Sigmoid colon (tissue), 7 donors: ENCODE measurements around the gene ATP5ME. TPM values are rescaled to one million over a fixed set of nuclear protein-coding genes. Genes with fewer than 3 reads are reported as not detected.
A peak's percentile ranks its signal among the peaks of the same experiment; 100 is the strongest.

ENCODE experiments used
- DNase-seq: peaks from one replicate; pipeline ENCODE4 v3.0.0-alpha.2; 2019
- H3K27ac ChIP-seq, 4 donors: fragments of 200-600 bp; sonication (generic); one replicate each; pipeline ENCODE4 v1.5.1; 2016 to 2019; ENCODE audit warnings: mild to moderate bottlenecking in 1 of 4
- H3K27me3 ChIP-seq, 3 donors: fragments of 200-600 bp; sonication (generic); one replicate each; pipeline ENCODE4 v1.5.1; 2019; ENCODE audit warnings: mild to moderate bottlenecking in 1 of 3
- H3K36me3 ChIP-seq, 4 donors: fragments of 200-600 bp; sonication (generic); one replicate each; pipeline ENCODE4 v1.5.1; 2016 to 2019
- H3K4me1 ChIP-seq, 4 donors: fragments of 200-600 bp; sonication (generic); one replicate each; pipeline ENCODE4 v1.5.1; 2017 to 2019
- H3K4me3 ChIP-seq, 4 donors: fragments of 200-600 bp; sonication (generic); one replicate each; pipeline ENCODE4 v1.5.1; 2017 to 2019; ENCODE audit warnings: mild to moderate bottlenecking in 2 of 4, moderate library complexity in 1 of 4
- H3K9me3 ChIP-seq, 4 donors: fragments of 200-600 bp in 3 of 4; sonication (generic) in 3 of 4; one replicate each; pipeline versions ENCODE4 v1.5.1 to v1.6.1; 2013 to 2019
- EP300 ChIP-seq, 4 donors: sonication (generic); formaldehyde crosslinking; IDR thresholded peaks; one replicate each; pipeline ENCODE4 v1.6.1; 2017; ENCODE audit warnings: antibody characterized with exemption in 4 of 4
- POLR2A ChIP-seq, 2 donors: fragments of 450-650 bp; IDR thresholded peaks; one replicate each; pipeline ENCODE4 v1.6.1; 2016; ENCODE audit warnings: antibody characterized with exemption in 2 of 2, mild to moderate bottlenecking in 2 of 2, moderate library complexity in 2 of 2
- POLR2AphosphoS5 ChIP-seq, 4 donors: sonication (generic); formaldehyde crosslinking; IDR thresholded peaks; one replicate each; pipeline ENCODE4 v1.6.1; 2017; ENCODE audit warnings: antibody characterized with exemption in 4 of 4
- WGBS, 2 donors: extraction: QIAGEN DNeasy Blood & Tissue Kit; methylation state at CpG; one replicate each; pipeline ENCODE4 v1.1.7; 2013; 5-methylcytosine and 5-hydroxymethylcytosine counted together
- intact Hi-C: fragments of 100-400 bp; cut with DNase I; formaldehyde crosslinking; loops from one replicate; pipeline ENCODE4 v1.15.1; 2023
- polyA plus RNA-seq, 3 donors: library from polyadenylated mRNA; stranded (reverse); fragments of 200-250 nt; gene quantifications; one replicate each; pipeline ENCODE4 v1.2.3, GENCODE V29; 2013
- total RNA-seq, 4 donors: library from RNA; depleted of rRNA; stranded (reverse); fragments of >200 nt; gene quantifications; one replicate each; pipeline ENCODE4 v1.1.0, GENCODE V29; 2016
- TF ChIP-seq, protein P1 (sequence below), 4 experiments: fragments of 450-650 bp in 3 of 4; fragments of 200-600 bp in 1 of 4; IDR thresholded peaks; one replicate each; pipeline ENCODE4 v1.5.1; 2016 to 2019; ENCODE audit warnings: antibody characterized with exemption in 4 of 4, mild to moderate bottlenecking in 3 of 4, moderate library complexity in 2 of 4
- donor health status: healthy with polysubstance abuse.
- donor health status: Bipolar disorder and iron deficiency.
- donor health status: healthy.

The ATP5ME gene
- total and polyA plus RNA-seq, 7 donors: 104 to 1,302 (median 244) TPM

DNA sequence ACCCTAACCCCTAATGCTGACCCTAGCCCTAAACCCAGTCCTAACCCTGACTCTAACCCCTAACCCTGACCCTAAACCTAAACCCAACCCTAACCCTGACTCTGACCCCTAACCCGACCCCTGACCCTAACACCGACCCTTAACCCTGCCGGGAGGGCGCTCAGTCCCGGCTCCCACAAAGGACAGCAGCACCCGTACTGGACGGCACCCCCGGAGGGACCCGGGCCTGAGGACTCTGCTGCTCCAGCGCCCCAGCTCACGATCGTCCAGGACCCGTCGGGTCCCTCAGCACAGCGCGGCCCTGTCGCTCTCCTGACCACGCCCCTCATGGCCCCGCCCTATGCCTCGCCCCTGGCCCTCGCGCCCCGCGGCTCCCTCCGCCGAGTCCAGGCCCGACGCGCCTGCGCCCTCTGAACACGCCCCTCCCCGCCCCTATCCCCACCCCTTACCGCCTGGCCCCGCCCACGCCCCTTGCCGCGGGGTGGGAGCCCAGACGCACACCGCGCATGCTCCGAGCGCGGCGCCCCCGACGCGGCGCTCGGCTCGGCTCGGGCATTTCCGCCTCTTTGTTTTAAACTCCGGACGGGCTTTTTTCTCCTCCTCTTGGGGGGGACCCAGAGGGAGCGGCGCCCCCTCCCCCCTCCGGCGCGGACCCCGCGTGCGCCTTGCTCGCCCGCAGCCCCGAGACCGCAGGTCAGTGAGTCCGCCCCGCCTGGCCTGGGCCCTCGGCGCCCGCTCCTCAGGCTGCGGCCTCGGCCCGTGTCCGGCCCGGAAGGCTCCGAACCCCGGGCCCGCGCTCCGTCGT lies 31.4 kb upstream of the ATP5ME start, which contains the start of gene PCGF3:
Gene PCGF3, plus strand, starts transcription at position 555 of the 805 bp plus-strand sequence. CDS start 27,849 bp downstream, outside the sequence.
- Histone ChIP-seq H3K4me1 (peaks cover 0 to 35% (median 30%) of the 10 kb centered on the region in 4 donors), H3K4me3 (peak within 1 kb of the TSS; percentile 75 to 98 (median 89)), H3K27ac (peak within 1 kb of the TSS; percentile 74 to 86 (median 82)), H3K9me3 (no peaks in the 10 kb centered on the region), H3K36me3 (no peaks in the 10 kb centered on the region), H3K27me3 (no peaks in the 10 kb centered on the region)
- intact Hi-C loops: loop anchor here (2.0 kb wide), 1 partner anchor 31 kb away; the partner anchor contains the start of genes ATP5ME and MYL5
- TF ChIP-seq POLR2AphosphoS5 (IDR thresholded peaks at IDR 0.05) (peak; percentile 74 to 90 (median 82)), POLR2A (IDR thresholded peaks at IDR 0.05) (no peak), EP300 (IDR thresholded peaks at IDR 0.05) (no peak)
- TF ChIP-seq, protein P1, sequence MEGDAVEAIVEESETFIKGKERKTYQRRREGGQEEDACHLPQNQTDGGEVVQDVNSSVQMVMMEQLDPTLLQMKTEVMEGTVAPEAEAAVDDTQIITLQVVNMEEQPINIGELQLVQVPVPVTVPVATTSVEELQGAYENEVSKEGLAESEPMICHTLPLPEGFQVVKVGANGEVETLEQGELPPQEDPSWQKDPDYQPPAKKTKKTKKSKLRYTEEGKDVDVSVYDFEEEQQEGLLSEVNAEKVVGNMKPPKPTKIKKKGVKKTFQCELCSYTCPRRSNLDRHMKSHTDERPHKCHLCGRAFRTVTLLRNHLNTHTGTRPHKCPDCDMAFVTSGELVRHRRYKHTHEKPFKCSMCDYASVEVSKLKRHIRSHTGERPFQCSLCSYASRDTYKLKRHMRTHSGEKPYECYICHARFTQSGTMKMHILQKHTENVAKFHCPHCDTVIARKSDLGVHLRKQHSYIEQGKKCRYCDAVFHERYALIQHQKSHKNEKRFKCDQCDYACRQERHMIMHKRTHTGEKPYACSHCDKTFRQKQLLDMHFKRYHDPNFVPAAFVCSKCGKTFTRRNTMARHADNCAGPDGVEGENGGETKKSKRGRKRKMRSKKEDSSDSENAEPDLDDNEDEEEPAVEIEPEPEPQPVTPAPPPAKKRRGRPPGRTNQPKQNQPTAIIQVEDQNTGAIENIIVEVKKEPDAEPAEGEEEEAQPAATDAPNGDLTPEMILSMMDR (IDR thresholded peaks at IDR 0.05): no peak
- WGBS, 2 donors: 1 to 2% methylated on average over 82 of the region's 82 CpGs
- peak; percentile 99 for DNase-seq

DNA sequence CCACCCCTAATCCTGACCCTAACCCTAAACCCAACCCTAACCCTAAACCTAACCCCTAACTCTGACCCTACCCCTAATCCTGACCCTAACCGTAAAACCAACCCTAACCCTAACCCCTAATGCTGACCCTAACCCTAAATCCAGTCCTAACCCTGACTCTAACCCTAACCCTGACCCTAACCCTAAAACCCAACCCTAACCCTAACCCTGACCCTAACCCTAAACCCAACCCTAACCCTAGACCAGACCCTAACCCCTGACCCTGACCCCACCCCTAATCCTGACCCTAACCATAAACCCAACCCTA lies 30.8 kb upstream of the ATP5ME start:
- DNase-seq: no peak
- peak overlapping the region; percentile 75 to 98 (median 89) for H3K4me3 ChIP-seq
- H3K36me3 ChIP-seq: no peaks in the 10 kb centered on the region
- H3K27me3 ChIP-seq: no peaks in the 10 kb centered on the region
- H3K4me1 ChIP-seq: peaks cover 0 to 35% (median 30%) of the 10 kb centered on the region in 4 donors
- intact Hi-C loops: loop anchor here (2.0 kb wide), 1 partner anchor 30 kb away; the partner anchor contains the start of genes ATP5ME and MYL5
- TF ChIP-seq, protein P1 (IDR thresholded peaks at IDR 0.05): no peak
- TF ChIP-seq EP300 (IDR thresholded peaks at IDR 0.05) (no peak), POLR2A (IDR thresholded peaks at IDR 0.05) (no peak), POLR2AphosphoS5 (IDR thresholded peaks at IDR 0.05) (no peak)
- 94 to 97% methylated on average over 1 of the region's 1 CpG for WGBS, 2 donors
- no peaks in the 10 kb centered on the region for H3K9me3 ChIP-seq
- H3K27ac ChIP-seq: peak overlapping the region; percentile 38 to 86 (median 79)

DNA sequence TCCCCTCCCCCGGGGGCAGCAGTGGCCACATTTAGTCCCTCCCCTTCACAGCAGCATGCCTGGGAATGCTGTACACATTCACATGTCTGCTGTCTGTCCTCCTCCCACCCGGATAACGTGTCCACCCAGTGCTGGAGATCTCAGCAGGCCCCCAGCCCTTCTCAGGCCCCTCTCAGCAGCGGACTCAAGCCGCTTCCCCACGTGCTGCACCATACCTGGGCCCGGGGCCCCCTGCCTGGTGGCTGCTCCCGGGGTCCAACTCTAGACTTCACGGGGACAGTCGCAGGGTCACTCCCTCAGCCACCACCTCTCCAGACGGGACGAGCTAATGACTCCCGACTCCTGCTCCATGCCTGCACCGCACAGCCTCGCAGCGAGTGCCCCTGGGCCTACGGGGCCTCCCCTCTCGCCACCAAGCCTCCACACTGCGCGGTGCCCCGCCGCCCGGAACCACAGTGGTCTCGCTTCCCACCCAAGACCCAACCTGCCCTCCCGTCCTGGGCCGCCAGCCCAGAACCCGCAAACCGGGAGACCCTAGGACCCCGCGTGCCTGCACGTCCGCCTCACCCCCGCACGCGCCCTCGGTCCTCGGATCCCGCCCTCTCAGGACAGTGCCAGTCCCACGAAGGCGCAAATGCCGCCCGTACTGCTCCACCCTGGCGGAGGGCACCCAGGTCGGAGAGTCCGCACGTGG lies 30.3 kb upstream of the ATP5ME start:
- Histone ChIP-seq H3K4me3 (no peak overlapping the region), H3K27ac (no peak overlapping the region), H3K4me1 (peaks cover 0 to 33% (median 29%) of the 10 kb centered on the region in 4 donors), H3K36me3 (no peaks in the 10 kb centered on the region), H3K27me3 (no peaks in the 10 kb centered on the region), H3K9me3 (no peaks in the 10 kb centered on the region)
- WGBS, 2 donors: 93 to 95% methylated on average over 46 of the region's 46 CpGs
- intact Hi-C loops: loop anchor here (2.0 kb wide), 1 partner anchor 30 kb away; the partner anchor contains the start of genes ATP5ME and MYL5
- TF ChIP-seq POLR2AphosphoS5 (IDR thresholded peaks at IDR 0.05) (no peak), POLR2A (IDR thresholded peaks at IDR 0.05) (no peak), EP300 (IDR thresholded peaks at IDR 0.05) (no peak)
- TF ChIP-seq, protein P1 (IDR thresholded peaks at IDR 0.05): no peak
- peak; percentile 69 for DNase-seq

DNA sequence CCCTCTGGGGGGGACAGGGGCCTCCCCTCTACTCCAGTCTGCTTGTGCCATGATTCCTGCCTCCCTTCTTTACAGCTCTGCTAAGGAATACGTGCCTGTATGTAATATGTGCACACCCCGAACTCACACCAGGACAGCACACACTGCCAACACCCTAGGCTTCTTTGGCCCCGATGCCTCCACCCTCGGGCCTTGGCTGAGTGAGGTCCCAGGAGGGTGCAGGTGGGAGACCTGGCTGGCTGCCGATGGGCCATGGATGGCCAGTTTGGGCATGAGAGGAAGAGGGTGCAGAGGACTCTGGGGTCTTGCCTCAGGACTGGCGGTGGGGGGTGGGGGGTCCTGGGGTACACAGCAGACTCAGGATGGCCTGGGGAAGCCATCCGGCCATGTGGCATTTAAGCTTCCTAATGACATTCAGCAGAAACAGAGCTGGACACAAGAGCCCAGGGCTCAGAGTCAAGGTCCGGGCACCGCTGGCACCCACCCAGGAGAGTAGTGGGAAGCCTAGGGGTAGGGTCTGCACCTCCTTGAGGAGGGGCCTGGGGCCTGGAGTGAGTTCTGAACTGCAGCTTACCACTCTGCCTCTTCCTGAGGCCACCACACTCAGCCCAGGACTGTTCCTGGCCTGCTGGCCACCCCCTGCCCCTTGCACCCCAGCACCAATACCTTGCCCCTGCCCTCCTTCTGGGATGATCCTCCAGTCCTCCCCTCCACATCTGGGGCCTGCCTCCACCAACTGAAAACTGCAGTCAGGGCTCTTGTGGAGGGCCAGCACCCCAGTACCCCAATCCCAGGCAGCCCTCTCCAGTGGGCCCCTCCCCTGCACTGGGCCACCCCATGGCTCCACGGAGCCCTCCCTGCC lies 29.5 kb upstream of the ATP5ME start:
- intact Hi-C loops: loop anchor here (2.0 kb wide), 1 partner anchor 29 kb away; the partner anchor contains the start of genes ATP5ME and MYL5
- Histone ChIP-seq H3K4me1 (peaks cover 0 to 25% (median 22%) of the 10 kb centered on the region in 4 donors), H3K36me3 (no peaks in the 10 kb centered on the region), H3K27ac (no peak overlapping the region), H3K4me3 (no peak overlapping the region), H3K27me3 (no peaks in the 10 kb centered on the region), H3K9me3 (no peaks in the 10 kb centered on the region)
- TF ChIP-seq, protein P1 (IDR thresholded peaks at IDR 0.05): no peak
- TF ChIP-seq POLR2AphosphoS5 (IDR thresholded peaks at IDR 0.05) (no peak), POLR2A (IDR thresholded peaks at IDR 0.05) (no peak), EP300 (IDR thresholded peaks at IDR 0.05) (no peak)
- 85 to 90% methylated on average over 10 of the region's 10 CpGs for WGBS, 2 donors
- DNase-seq: peak; percentile 60
